CD4-positive, alpha-beta T cell treated with Interleukin-6 at 100 ng/mL for 8 hours (primary cell): ENCODE results near the gene GET4.
"Not testable (repeated sequence)": the region's sequence is repeated elsewhere in the genome, so short reads cannot be mapped to it uniquely, and the experiment has no call there.

Experiments used
- DNase-seq: peaks from one replicate; pipeline ENCODE4 v3.0.0-alpha.2; 2020; ENCODE audit warnings: mixed read lengths, low spot score

GET4 gene

DNA sequence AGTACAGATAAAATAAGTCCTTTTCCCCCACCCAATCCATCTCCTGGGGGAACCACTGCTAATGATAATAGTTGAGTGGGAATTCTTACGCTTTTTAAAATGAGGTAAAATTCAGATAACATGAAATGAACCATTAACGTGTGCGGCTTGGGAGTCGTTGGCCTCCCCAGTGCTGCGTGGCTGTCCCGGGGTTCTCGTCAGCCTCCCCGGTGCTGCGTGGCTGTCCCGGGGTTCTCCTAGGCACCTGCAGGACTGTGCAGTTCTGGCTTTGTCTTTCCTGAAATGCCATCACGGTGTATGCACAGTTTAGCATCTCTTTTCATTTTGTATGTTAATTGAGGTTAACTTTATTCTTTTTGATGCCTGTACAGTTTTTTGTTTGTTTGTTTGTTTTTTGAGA lies 30.6 kb upstream of the GET4 start:
- DNase-seq: no peak

- not testable (repeated sequence) for DNase-seq
Measured at GRCh38 chr7:846958-847650, 29.2 kb upstream of the GET4 start.

DNA sequence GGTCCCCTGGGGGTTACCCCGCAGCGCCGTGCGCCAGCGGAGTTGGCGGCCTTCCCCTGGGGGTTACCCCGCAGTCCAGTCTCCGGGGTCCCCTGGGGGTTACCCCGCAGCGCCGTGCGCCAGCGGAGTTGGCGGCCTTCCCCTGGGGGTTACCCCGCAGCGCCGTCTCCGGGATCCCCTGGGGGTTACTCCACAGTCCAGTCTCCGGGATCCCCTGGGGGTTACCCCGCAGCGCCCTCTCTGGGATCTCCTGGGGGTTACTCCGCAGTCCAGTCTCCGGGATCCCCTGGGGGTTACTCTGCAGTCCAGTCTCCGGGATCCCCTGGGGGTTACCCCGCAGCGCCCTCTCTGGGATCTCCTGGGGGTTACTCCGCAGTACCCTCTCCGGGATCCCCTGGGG lies 28.6 kb upstream of the GET4 start:
- DNase-seq: not testable (repeated sequence)

DNA sequence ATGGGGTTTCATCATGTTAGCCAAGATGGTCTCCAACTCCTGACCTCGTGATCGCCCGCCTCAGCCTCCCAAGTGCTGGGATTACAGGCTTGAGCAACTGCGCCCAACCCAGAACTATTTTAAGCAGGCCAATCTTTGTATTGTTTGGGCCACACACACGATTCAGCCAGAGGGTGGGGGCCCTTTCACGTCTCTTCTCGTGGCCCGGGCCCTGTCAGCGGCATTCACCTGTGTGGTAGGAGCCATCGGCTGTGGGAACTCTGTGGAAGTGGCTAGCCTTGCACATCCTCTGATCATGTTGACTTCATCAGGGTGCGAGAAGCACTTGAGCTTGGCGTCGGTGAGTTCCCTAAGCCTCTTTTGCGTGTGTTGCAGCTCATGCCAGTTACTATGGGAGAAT lies 27.2 kb upstream of the GET4 start:
- no peak for DNase-seq

GRCh38 chr7:849781-850180 lies 26.6 kb upstream of the GET4 start:
- DNase-seq: no peak

DNA sequence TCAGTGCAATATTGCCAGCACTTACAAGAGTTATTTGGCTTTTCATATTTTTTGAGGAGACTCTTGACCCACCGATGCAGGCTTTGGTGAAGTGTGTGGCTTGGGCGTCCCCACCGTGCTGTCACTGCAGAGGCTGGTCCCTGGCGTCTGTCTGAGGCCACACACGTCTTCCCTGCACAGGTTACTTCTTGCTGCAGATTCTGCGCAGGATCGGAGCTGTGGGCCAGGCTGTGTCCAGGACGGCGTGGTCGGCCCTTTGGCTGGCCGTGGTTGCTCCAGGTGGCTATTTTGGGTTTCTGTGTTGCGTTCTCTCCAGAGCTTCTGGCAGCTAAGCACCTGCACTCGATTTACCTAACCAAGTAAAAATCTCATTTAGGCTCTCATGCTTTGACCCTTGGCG lies 25.1 kb upstream of the GET4 start:
- DNase-seq: no peak

GRCh38 chr7:853366-854117 lies 22.8 kb upstream of the GET4 start:
- DNase-seq: no peak

DNA sequence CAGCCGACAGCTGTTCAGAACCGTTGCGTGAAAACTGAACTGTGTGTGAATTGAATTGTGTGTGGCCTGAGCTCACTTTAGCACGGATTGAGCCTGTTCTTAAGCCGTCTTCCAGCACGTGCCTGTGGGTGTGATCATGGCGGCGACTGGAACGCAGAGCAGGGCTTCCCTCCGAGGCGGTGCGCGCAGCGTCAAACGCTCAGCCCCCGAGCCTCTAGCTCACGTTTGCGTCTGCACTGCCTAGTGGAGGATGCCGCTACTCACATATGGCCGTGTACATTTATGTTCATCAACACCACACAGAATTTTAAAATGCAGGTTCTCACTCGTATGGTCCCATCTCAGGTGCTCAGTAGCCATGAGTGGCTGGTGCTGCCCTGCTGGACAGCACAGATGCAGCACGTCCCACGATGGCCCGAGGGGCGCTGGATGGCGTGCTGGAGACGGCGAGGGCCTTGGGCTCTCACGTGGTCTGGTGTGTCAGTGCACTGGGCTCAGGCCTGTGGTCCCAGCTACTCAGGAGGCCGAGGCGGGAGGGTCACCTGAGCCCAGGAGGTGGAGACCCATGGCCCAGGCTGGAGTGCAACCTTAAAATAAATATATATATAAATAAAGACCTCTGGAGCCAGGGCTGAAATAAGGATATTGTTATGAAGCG lies 22.1 kb upstream of the GET4 start:
- DNase-seq: no peak

GRCh38 chr7:855686-856369 lies 20.5 kb upstream of the GET4 start:
- no peak for DNase-seq

DNA sequence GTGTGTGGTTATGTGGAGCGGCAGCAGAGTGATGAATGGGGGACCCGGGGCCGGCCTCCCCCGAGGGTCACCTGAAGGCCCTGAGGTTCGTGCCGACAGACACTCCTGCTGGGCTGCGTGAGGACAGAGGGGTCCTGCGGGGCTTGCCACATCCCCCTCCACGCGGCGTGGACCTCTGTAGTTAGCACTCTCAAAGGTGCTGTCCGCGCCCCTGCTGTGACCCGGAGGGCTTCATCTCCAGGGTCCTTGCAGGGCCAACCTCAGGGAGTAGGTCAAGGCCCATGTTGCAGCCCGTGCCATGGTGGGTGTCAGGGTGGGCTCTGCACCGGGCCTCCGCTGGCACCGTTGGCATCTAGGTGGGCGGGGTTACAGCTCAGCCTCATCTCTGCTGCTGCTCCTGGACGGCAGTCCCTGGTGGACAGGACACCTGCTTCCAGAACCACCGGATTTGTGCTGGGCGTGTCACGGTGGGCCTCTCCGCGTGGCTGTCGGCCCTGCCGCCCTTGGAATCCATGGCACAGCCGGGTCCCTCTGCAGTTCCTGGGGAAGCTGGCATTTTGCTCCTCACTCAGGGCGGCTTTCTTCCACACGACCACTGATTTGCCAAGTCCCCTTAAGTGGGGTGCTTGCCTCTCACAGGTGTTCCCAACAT lies 19.8 kb upstream of the GET4 start:
- no peak for DNase-seq

DNA sequence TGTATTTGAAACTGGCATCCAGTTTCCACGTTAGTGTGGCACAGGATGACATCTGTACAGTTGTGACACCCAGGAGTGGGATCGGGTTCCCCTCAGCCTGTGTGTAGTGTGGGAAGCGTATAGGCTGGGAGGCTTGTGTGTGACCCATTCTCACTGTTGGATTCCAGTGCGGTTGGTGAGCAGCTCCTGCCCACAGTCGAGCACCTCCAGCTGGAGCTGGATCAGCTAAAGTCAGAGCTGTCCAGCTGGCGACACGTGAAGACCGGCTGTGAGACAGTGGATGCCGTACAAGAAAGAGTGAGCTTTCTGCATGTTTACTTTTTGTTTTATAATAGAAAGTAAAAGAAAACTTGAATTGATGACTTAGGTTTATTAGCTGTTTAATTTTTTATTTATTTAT lies 18.7 kb upstream of the GET4 start:
- DNase-seq: no peak

DNA sequence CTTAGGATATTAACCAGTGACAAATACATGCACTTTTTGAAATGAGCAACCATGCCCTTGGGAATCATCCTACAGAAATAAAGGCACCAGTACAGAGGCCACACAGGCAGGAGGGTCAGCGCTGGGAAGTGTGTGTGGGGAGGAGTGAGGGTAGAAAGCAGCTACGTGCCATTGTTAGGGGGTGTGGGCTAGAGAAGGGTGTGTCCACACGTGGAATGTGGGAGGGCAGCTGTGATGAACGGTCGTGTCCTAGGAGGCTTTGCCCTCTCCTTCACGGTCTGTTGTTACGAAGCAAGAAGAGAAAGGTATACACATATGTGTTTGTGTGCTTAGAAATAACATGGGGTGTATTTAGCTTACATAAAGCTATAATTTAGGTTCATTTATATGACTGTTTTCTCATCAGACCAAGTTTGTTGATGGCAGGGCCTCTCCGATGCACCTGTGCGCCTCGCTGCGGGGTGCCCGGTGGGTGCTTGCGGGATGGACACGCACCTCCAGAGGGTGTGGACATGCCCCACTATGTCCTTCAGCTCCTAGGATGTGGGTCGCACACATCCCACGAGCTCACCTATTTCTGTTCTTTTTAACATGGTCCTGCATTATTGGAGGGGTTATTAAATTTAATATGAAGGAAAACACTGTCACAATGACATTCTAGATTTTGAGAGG lies 16.9 kb upstream of the GET4 start:
- no peak for DNase-seq

DNA sequence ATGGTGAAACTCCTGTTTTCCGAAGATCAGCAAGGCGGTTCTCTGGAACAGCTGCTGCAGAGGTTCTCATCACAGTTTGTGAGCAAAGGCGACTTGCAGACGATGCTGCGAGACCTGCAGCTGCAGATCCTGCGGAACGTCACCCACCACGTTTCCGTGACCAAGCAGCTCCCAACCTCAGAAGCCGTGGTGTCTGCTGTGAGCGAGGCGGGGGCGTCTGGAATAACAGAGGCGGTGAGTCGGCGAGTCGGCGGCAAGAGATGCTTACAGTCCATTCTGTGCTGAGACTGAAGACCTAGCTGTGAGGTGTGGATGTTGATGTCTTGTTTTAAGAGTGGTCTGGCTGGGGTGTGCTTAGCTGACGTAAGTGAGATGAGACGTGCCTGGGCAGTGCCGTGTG lies 16.2 kb upstream of the GET4 start:
- DNase-seq: no peak

GRCh38 chr7:861222-861621 lies 15.1 kb upstream of the GET4 start:
- DNase-seq: no peak

GRCh38 chr7:862157-862556 lies 14.2 kb upstream of the GET4 start:
- DNase-seq: no peak

DNA sequence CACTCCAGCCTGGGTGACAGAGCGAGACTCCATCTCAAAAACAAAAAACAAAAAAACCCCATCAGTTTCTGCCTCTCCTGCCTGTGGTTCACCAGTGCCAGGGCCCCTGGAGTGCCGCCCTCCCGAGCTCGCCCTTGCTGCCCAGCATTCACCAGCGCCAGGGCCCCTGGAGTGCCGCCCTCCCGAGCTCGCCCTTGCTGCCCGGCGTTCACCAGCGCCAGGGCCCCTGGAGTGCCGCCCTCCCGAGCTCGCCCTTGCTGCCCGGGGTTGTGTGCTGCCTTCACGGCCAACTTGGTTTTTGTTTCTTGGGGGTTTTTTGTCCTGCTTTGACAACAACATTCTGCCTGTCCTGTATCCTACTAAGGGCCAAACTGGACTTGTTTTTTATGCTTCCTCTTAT lies 13.2 kb upstream of the GET4 start:
- no peak for DNase-seq

GRCh38 chr7:865921-866320 lies 10.4 kb upstream of the GET4 start:
- no peak for DNase-seq

- no peak for DNase-seq
Measured at GRCh38 chr7:867001-867405, 9.4 kb upstream of the GET4 start.

- DNase-seq: no peak
Measured at GRCh38 chr7:867406-868188, 8.8 kb upstream of the GET4 start.

DNA sequence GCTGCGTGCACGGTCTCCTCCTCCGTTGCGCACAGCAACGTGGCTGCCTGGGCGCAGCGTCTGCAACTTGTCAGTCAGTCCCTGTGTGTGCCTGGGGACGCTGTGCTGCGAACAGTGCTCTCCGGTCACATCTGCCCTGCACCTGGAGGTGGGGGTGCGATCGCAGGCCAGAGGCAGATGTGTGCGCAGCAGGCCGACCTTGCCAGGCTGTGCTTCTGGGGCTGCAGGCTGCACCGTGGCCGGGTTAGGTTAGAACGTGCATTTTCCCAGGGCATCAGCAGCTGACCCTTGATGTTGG lies 8.2 kb upstream of the GET4 start:
- no peak for DNase-seq

DNA sequence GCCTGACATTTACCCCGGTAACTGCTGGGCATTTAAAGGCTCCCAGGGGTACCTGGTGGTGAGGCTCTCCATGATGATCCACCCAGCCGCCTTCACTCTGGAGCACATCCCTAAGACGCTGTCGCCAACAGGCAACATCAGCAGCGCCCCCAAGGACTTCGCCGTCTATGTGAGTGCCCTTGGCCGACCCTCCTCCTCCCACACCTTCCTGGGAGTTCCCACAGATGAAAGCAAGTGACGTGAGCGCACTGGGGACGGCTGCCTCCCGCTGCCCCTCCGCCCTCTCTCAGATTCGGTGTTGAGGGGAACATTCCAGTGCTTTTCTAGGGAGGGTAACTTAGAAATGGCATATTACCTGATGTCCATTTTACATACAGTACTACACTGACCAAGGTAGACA lies 7.0 kb upstream of the GET4 start:
- DNase-seq: no peak
